Epithelial cell of esophagus (primary cell): ENCODE data around the gene COL9A1.
A peak's percentile ranks its signal among the peaks of the same experiment; 100 is the strongest.

Experiments
- DNase-seq: peaks from one replicate; pipeline ENCODE4 v3.0.0; 2010; ENCODE audit warnings: low read depth
- H3K4me3 ChIP-seq: 2 replicates; pipeline ENCODE4 v1.5.1; 2011; ENCODE audit warnings: mild to moderate bottlenecking, low read length, control low read depth
- CTCF ChIP-seq: IDR thresholded peaks from 2 replicates; pipeline ENCODE4 v1.5.1; 2011; ENCODE audit warnings: low read depth, mild to moderate bottlenecking, low read length, control low read depth, inconsistent platforms; ENCODE audit not compliant: insufficient read depth; ENCODE audit errors: missing control alignments

COL9A1 gene

GRCh38 chr6:70221025-70221714 lies 81.7 kb downstream of the COL9A1 start:
- peak; percentile 64 for TF ChIP-seq CTCF
- peak; percentile 39 for DNase-seq
- no peak overlapping the region for H3K4me3 ChIP-seq

- no peak for TF ChIP-seq CTCF
These were observed 82.8 kb downstream of the COL9A1 start for GRCh38 chr6:70219943-70220613.

GRCh38 chr6:70216767-70217166 lies 86.1 kb downstream of the COL9A1 start:
- no peak for TF ChIP-seq CTCF
- DNase-seq = no peak
- no peak overlapping the region for H3K4me3 ChIP-seq

More at GRCh38 chr6:70219943-70220613, 82.8 kb downstream of the COL9A1 start:
- H3K4me3 ChIP-seq = no peak overlapping the region
- no peak for DNase-seq

GRCh38 chr6:70215460-70216108 lies 87.3 kb downstream of the COL9A1 start:
- no peak for TF ChIP-seq CTCF
- DNase-seq = no peak
- H3K4me3 ChIP-seq = no peak overlapping the region

- no peak overlapping the region for H3K4me3 ChIP-seq
- peak; percentile 16 for DNase-seq
- TF ChIP-seq CTCF = peak; percentile 31
These were observed 92.4 kb downstream of the COL9A1 start for GRCh38 chr6:70210462-70210861.

GRCh38 chr6:70208235-70208790 lies 94.6 kb downstream of the COL9A1 start:
- DNase-seq = no peak
- no peak overlapping the region for H3K4me3 ChIP-seq
- no peak for TF ChIP-seq CTCF
